DND-41 (cell line): ENCODE data around the gene TPX2.

Source experiments
- ATAC-seq: fragments of 200-7000 bp; cut with Tn5 transposase; 3 replicates; pipeline ENCODE4 v1.9.1; 2021; ENCODE audit warnings: low read depth; ENCODE audit not compliant: insufficient read depth
- DNase-seq: peaks from one replicate; pipeline ENCODE4 v3.0.0-alpha.2; 2020
- H2AFZ ChIP-seq: 2 replicates; pipeline ENCODE4 v1.6.0; 2012; ENCODE audit warnings: low read depth, low read length
- H3K27ac ChIP-seq: 2 replicates; pipeline ENCODE4 v1.5.1; 2012; ENCODE audit warnings: low read length, inconsistent platforms
- H3K27me3 ChIP-seq: fragments of 200-600 bp; sonication (generic); 2 replicates; pipeline ENCODE4 v1.6.0; 2012; ENCODE audit warnings: low read length, mild to moderate bottlenecking, inconsistent platforms; ENCODE audit not compliant: insufficient read depth, poor library complexity
- H3K36me3 ChIP-seq: 2 replicates; pipeline ENCODE4 v1.5.1; 2012; ENCODE audit warnings: low read length, inconsistent platforms; ENCODE audit not compliant: insufficient read depth
- H3K4me1 ChIP-seq: 2 replicates; pipeline ENCODE4 v1.5.1; 2012; ENCODE audit warnings: mild to moderate bottlenecking, low read length; ENCODE audit not compliant: insufficient read depth
- H3K4me2 ChIP-seq: 2 replicates; pipeline ENCODE4 v1.6.0; 2012; ENCODE audit warnings: mild to moderate bottlenecking, moderate library complexity, low read length, inconsistent platforms; ENCODE audit not compliant: insufficient read depth
- H3K4me3 ChIP-seq, 2 experiments: fragments of 200-600 bp in 1 of 2; shearing (Covaris generic) in 1 of 2; 2 replicates each; pipeline ENCODE4 v1.5.1; 2012 to 2016; ENCODE audit warnings: inconsistent platforms in 2 of 2, low read length in 2 of 2, mild to moderate bottlenecking in 2 of 2, low read depth in 1 of 2, moderate library complexity in 1 of 2
- H3K79me2 ChIP-seq: 2 replicates; pipeline ENCODE4 v1.6.0; 2012; ENCODE audit warnings: low read length, inconsistent platforms; ENCODE audit not compliant: insufficient read depth
- H3K9ac ChIP-seq: 2 replicates; pipeline ENCODE4 v1.6.0; 2012; ENCODE audit warnings: low read depth, mild to moderate bottlenecking, inconsistent platforms, low read length, moderate library complexity
- H3K9me3 ChIP-seq: 2 replicates; pipeline ENCODE4 v1.5.1; 2012; ENCODE audit warnings: low read length, moderate library complexity, mild to moderate bottlenecking, inconsistent platforms; ENCODE audit not compliant: insufficient read depth, severe bottlenecking
- H4K20me1 ChIP-seq: 2 replicates; pipeline ENCODE4 v1.6.0; 2012; ENCODE audit warnings: low read length; ENCODE audit not compliant: insufficient read depth
- EZH2 ChIP-seq: IDR thresholded peaks from 3 replicates; pipeline ENCODE4 v1.6.1; 2012; ENCODE audit warnings: borderline replicate concordance, low read depth, mild to moderate bottlenecking, moderate library complexity, low read length, inconsistent platforms; ENCODE audit not compliant: severe bottlenecking
- TF ChIP-seq, protein P1 (sequence below): IDR thresholded peaks from 2 replicates; pipeline ENCODE4 v1.5.1; 2012; ENCODE audit warnings: borderline replicate concordance, low read length, moderate library complexity, mild to moderate bottlenecking; ENCODE audit not compliant: poor library complexity, severe bottlenecking; ENCODE audit errors: extremely low read depth

Gene TPX2

GRCh38 chr20:31713312-31714273, 25.5 kb upstream of the TPX2 start:
- H3K4me3 ChIP-seq: peak overlapping the region in 1 of 2 experiments; percentile 23; a peak in 2 of 4 replicates

DNA sequence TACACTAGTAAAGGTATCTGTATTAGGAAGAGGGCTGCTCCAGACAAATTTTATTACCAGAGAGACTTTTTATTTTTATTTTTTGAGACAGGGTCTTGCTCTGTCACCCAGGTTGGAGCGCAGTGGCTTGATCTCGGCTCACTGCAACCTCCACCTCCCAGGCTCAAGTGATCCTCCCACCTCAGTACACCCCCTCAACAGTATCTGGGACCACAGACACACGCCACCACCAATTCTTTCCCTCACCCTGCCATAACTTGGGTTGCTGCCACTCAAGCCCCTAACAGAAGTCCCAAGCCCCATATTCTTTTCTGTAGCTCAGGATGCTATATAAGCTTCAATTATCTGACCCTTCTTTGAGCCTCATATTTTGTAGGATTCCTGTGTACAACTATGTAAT, 23.3 kb upstream of the TPX2 start:
- peaks cover 95% of the 10 kb centered on the region for H4K20me1 ChIP-seq
- peaks cover 100% of the 10 kb centered on the region for H3K79me2 ChIP-seq
- H3K4me2 ChIP-seq: peak overlapping the region; percentile 89
- H3K27me3 ChIP-seq: no peaks in the 10 kb centered on the region
- peak overlapping the region; percentile 64 for H3K27ac ChIP-seq
- DNase-seq (no peak), ATAC-seq (peak; percentile 11; the same call in 1 of the 3 replicates)
- TF ChIP-seq EZH2: no peak
- TF ChIP-seq, protein P1, sequence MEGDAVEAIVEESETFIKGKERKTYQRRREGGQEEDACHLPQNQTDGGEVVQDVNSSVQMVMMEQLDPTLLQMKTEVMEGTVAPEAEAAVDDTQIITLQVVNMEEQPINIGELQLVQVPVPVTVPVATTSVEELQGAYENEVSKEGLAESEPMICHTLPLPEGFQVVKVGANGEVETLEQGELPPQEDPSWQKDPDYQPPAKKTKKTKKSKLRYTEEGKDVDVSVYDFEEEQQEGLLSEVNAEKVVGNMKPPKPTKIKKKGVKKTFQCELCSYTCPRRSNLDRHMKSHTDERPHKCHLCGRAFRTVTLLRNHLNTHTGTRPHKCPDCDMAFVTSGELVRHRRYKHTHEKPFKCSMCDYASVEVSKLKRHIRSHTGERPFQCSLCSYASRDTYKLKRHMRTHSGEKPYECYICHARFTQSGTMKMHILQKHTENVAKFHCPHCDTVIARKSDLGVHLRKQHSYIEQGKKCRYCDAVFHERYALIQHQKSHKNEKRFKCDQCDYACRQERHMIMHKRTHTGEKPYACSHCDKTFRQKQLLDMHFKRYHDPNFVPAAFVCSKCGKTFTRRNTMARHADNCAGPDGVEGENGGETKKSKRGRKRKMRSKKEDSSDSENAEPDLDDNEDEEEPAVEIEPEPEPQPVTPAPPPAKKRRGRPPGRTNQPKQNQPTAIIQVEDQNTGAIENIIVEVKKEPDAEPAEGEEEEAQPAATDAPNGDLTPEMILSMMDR: no peak
- H3K4me1 ChIP-seq: peaks cover 98% of the 10 kb centered on the region
- peak overlapping the region in 1 of 2 experiments; percentile 75; a peak in 2 of 4 replicates for H3K4me3 ChIP-seq
- H3K36me3 ChIP-seq: peaks cover 98% of the 10 kb centered on the region
- no peaks in the 10 kb centered on the region for H3K9me3 ChIP-seq
- H2AFZ ChIP-seq: no peak overlapping the region
- H3K9ac ChIP-seq: peak overlapping the region; percentile 91

More at GRCh38 chr20:31713312-31714273, 25.5 kb upstream of the TPX2 start:
- Histone ChIP-seq H3K4me1 (peaks cover 98% of the 10 kb centered on the region), H3K27ac (peak overlapping the region; percentile 58), H3K4me2 (peak overlapping the region; percentile 89), H3K9me3 (no peaks in the 10 kb centered on the region), H3K36me3 (peaks cover 95% of the 10 kb centered on the region), H3K27me3 (no peaks in the 10 kb centered on the region), H3K9ac (peak overlapping the region; percentile 32; the same call in 1 of the 2 replicates), H4K20me1 (peaks cover 92% of the 10 kb centered on the region), H3K79me2 (peaks cover 99% of the 10 kb centered on the region), H2AFZ (no peak overlapping the region)
- DNase-seq (no peak), ATAC-seq (no peak)
- TF ChIP-seq EZH2: no peak
- TF ChIP-seq, protein P1: no peak

DNA sequence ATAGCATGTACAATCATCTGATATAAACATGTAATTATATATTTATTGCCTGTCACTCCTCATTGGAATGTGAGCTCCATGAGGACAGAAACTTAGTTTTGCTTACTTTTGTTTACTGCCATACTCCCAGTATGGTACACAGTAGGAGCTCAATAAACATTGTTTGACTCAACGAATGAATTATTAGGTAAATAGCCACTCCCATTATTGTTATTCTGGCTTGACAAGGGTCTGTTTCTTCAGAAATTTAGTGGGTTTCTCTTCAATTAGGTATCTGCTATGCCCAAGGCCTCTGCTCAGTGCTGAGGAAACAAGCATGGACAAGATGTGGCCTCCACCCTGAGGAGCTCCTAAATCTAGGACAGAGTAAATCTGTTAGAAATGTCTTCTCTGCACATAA, 22.7 kb upstream of the TPX2 start:
- peak overlapping the region; percentile 91 for H3K9ac ChIP-seq
- H3K36me3 ChIP-seq: peaks cover 98% of the 10 kb centered on the region
- H3K9me3 ChIP-seq: no peaks in the 10 kb centered on the region
- peak overlapping the region; percentile 10 to 75; a peak in 3 of 4 replicates for H3K4me3 ChIP-seq
- peaks cover 92% of the 10 kb centered on the region for H3K4me1 ChIP-seq
- peak overlapping the region; percentile 64 for H3K27ac ChIP-seq
- peaks cover 95% of the 10 kb centered on the region for H4K20me1 ChIP-seq
- H3K4me2 ChIP-seq: peak overlapping the region; percentile 89
- no peak for ATAC-seq
- H3K79me2 ChIP-seq: peaks cover 100% of the 10 kb centered on the region
- no peak overlapping the region for H2AFZ ChIP-seq
- no peak for TF ChIP-seq EZH2
- TF ChIP-seq, protein P1: no peak
- no peaks in the 10 kb centered on the region for H3K27me3 ChIP-seq
- no peak for DNase-seq
